Astrocyte (in vitro differentiated cells and primary cell): Measurements from ENCODE around the gene OR8B8. TPM values are rescaled to one million over a fixed set of nuclear protein-coding genes. Genes with fewer than 3 reads are reported as not detected.

Experiments used
- DNase-seq: peaks from one replicate; pipeline ENCODE4 v3.0.0-alpha.2; 2010; ENCODE audit warnings: low read depth
- FAIRE-seq: peaks from 2 replicates; lab custom pipeline; 2011; peaks lifted over from hg19 to GRCh38; lab: Jason Lieb, UNC
- H2AFZ ChIP-seq: 2 replicates; pipeline ENCODE4 v1.6.0; 2012; ENCODE audit warnings: low read depth, low read length, inconsistent platforms
- H3K27ac ChIP-seq: 2 replicates; pipeline ENCODE4 v1.5.1; 2011; ENCODE audit warnings: low read depth, low read length, inconsistent platforms
- H3K27me3 ChIP-seq: 2 replicates; pipeline ENCODE4 v1.6.0; 2011; ENCODE audit warnings: low read length, inconsistent platforms; ENCODE audit not compliant: insufficient read depth
- H3K36me3 ChIP-seq: 2 replicates; pipeline ENCODE4 v1.5.1; 2011; ENCODE audit warnings: low read length, inconsistent platforms; ENCODE audit not compliant: insufficient read depth
- H3K4me1 ChIP-seq: 2 replicates; pipeline ENCODE4 v1.5.1; 2011; ENCODE audit warnings: low read length, inconsistent platforms; ENCODE audit not compliant: insufficient read depth
- H3K4me2 ChIP-seq: 2 replicates; pipeline ENCODE4 v1.6.0; 2012; ENCODE audit warnings: low read length, inconsistent platforms
- H3K4me3 ChIP-seq: 2 replicates; pipeline ENCODE4 v1.5.1; 2011; ENCODE audit warnings: low read depth, mild to moderate bottlenecking, low read length, inconsistent platforms; ENCODE audit not compliant: insufficient read depth
- H3K79me2 ChIP-seq: 2 replicates; pipeline ENCODE4 v1.6.0; 2012; ENCODE audit warnings: mild to moderate bottlenecking, low read length, inconsistent platforms; ENCODE audit not compliant: insufficient read depth
- H3K9ac ChIP-seq: 2 replicates; pipeline ENCODE4 v1.6.0; 2012; ENCODE audit warnings: mild to moderate bottlenecking, low read length, inconsistent platforms
- H3K9me3 ChIP-seq: 2 replicates; pipeline ENCODE4 v1.5.1; 2012; ENCODE audit warnings: low read depth, mild to moderate bottlenecking, low read length, inconsistent platforms; ENCODE audit not compliant: insufficient read depth
- H4K20me1 ChIP-seq: 2 replicates; pipeline ENCODE4 v1.6.0; 2012; ENCODE audit warnings: low read length, inconsistent platforms; ENCODE audit not compliant: insufficient read depth
- H3K27ac Mint-ChIP-seq: one replicate; pipeline ENCODE4 v1.8.0; 2021; ENCODE audit warnings: mild to moderate bottlenecking, mixed read lengths; ENCODE audit not compliant: unreplicated experiment
- H3K27me3 Mint-ChIP-seq: one replicate; pipeline ENCODE4 v1.8.0; 2021; ENCODE audit warnings: low read depth, mixed read lengths; ENCODE audit not compliant: unreplicated experiment
- H3K36me3 Mint-ChIP-seq: one replicate; pipeline ENCODE4 v1.8.0; 2021; ENCODE audit warnings: low read depth, mixed read lengths; ENCODE audit not compliant: unreplicated experiment
- H3K4me1 Mint-ChIP-seq: one replicate; pipeline ENCODE4 v1.8.0; 2021; ENCODE audit warnings: low read depth, mixed read lengths; ENCODE audit not compliant: unreplicated experiment
- H3K4me3 Mint-ChIP-seq: one replicate; pipeline ENCODE4 v1.8.0; 2021; ENCODE audit warnings: mild to moderate bottlenecking, moderate library complexity, mixed read lengths; ENCODE audit not compliant: unreplicated experiment
- H3K9me3 Mint-ChIP-seq: one replicate; pipeline ENCODE4 v1.8.0; 2021; ENCODE audit warnings: mild to moderate bottlenecking, mixed read lengths; ENCODE audit not compliant: unreplicated experiment
- CTCF ChIP-seq: IDR thresholded peaks from 2 replicates; pipeline ENCODE4 v1.5.1; 2011; ENCODE audit warnings: low read depth, mild to moderate bottlenecking, inconsistent platforms, low read length, moderate library complexity; ENCODE audit not compliant: insufficient read depth
- EZH2 ChIP-seq: IDR thresholded peaks from 2 replicates; pipeline ENCODE4 v1.6.1; 2012; ENCODE audit warnings: mild to moderate bottlenecking, low read length, inconsistent platforms; ENCODE audit not compliant: insufficient read depth
- total RNA-seq: library from RNA; stranded (reverse); gene quantifications from 2 replicates; pipeline ENCODE4 v1.2.1, GENCODE V29; 2021

OR8B8 gene
- total RNA-seq, 1 donor from 2014 or later, result not detected

DNA sequence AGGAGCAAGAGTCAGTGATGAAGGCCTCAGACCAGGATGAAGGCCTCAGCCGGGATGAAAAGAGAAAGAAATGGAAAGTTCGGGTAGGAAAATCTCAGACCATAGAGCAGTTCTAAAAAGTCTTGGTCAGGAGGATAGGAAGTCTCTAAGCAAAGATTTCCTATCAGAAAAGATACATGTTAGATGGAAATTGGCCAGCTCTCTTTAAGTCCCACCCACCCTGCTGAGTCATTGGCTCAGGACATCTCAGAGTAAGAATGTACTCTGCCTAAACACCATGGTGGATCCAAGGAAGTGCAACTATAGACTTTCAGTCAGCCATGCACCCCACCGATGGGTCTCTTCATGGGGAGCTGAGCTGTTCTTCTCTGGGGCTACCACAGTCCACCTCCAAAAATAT is 51.1 kb downstream of the OR8B8 start:
- no peak overlapping the region for H3K4me3 Mint-ChIP-seq
- Histone ChIP-seq H3K27me3 (no peaks in the 10 kb centered on the region), H3K4me1 (no peaks in the 10 kb centered on the region), H3K9me3 (no peaks in the 10 kb centered on the region), H3K27ac (no peak overlapping the region), H3K79me2 (no peaks in the 10 kb centered on the region), H3K4me2 (no peak overlapping the region), H3K36me3 (no peaks in the 10 kb centered on the region), H4K20me1 (no peaks in the 10 kb centered on the region), H3K4me3 (no peak overlapping the region), H2AFZ (no peak overlapping the region), H3K9ac (no peak overlapping the region)
- H3K27me3 Mint-ChIP-seq, result no peaks in the 10 kb centered on the region
- FAIRE-seq, result no peak
- H3K9me3 Mint-ChIP-seq, result no peaks in the 10 kb centered on the region
- H3K4me1 Mint-ChIP-seq, result no peaks in the 10 kb centered on the region
- H3K27ac Mint-ChIP-seq, result no peak overlapping the region
- TF ChIP-seq CTCF (no peak), EZH2 (no peak)
- peak; percentile 4 for DNase-seq
- no peaks in the 10 kb centered on the region for H3K36me3 Mint-ChIP-seq

Other genes starting within 250 kb of the OR8B8 start
- gene OR8G1, start 204.6 kb downstream of the OR8B8 start, total RNA-seq, result not detected in 2 replicates
- not detected in 2 replicates for gene OR8G5, start 189.3 kb downstream of the OR8B8 start, total RNA-seq
- not detected in 2 replicates for gene OR8D1, start 131.7 kb downstream of the OR8B8 start, total RNA-seq
- not detected in 2 replicates for gene OR8D2, start 125.5 kb downstream of the OR8B8 start, total RNA-seq
- not detected in 2 replicates for gene OR8B2, start 61.2 kb downstream of the OR8B8 start, total RNA-seq
- gene OR8B3, start 46.7 kb downstream of the OR8B8 start, total RNA-seq, result not detected in 2 replicates
- gene OR8B4, start 20.8 kb downstream of the OR8B8 start, total RNA-seq, result not detected in 2 replicates
- gene OR8B12, start 98.0 kb upstream of the OR8B8 start, total RNA-seq, result not detected in 2 replicates
- not detected in 2 replicates for gene OR8A1, start 124.3 kb upstream of the OR8B8 start, total RNA-seq
- gene PANX3, start 165.7 kb upstream of the OR8B8 start, total RNA-seq, result not detected in 2 replicates
- 34.6 and 36.8 TPM in 2 replicates for gene TBRG1, start 177.2 kb upstream of the OR8B8 start, total RNA-seq
- 15.4 and 18.5 TPM in 2 replicates for gene SIAE, start 228.0 kb upstream of the OR8B8 start, total RNA-seq
- 5.0 and 6.2 TPM in 2 replicates for gene SPA17, start 228.2 kb upstream of the OR8B8 start, total RNA-seq